ENCODE data around the gene APOBEC3H. TPM values are rescaled to one million over a fixed set of nuclear protein-coding genes. Genes with fewer than 3 reads are reported as not detected.

The APOBEC3H gene
- total RNA-seq, 1 donor from 2014 or later: 0.41 TPM

DNA sequence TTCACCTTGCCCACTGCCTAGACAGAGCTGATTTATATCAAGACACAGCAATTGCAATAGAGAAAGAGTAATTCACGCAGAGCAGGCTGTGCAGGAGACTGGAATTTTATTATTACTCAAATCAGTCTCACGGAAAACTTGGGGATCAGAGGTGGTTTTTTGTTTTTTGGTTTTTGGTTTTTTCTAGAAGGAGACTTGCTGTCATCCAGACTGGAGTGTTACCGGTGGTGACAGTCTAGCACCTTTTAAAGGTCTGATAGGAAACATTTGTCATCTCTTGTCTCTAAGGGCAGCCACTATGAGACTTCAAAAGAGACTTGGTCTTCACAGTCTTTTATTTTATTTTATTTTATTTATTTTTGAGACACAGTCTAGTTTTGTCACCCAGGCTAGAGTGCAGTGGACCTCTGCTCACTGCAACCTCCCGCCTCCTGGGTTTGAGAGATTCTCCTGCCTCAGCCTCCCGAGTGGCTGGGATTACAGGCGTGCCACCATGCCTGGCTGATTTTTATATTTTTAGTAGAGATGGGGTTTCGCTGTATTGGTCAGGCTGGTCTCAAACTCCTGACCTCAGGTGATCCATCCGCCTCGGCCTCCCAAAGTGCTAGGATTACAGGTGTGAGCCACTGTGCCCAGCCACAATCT lies 19.1 kb downstream of the APOBEC3H start:
- Histone ChIP-seq H3K27ac (replicated peaks) (no peak overlapping the region), H3K9me3 (replicated peaks) (no peaks in the 10 kb centered on the region), H3K27me3 (ENCODE audit: low read depth) (peaks cover 52% of the 10 kb centered on the region), H3K4me1 (no peaks in the 10 kb centered on the region), H3K36me3 (no peaks in the 10 kb centered on the region), H3K4me3 (no peak overlapping the region)
- intact Hi-C loops (cut with micrococcal nuclease): loop anchor here (10.0 kb wide), 2 partner anchors 111 to 341 kb away; no protein-coding TSS in a partner anchor
- no peak for DNase-seq
- TF ChIP-seq, protein P1, sequence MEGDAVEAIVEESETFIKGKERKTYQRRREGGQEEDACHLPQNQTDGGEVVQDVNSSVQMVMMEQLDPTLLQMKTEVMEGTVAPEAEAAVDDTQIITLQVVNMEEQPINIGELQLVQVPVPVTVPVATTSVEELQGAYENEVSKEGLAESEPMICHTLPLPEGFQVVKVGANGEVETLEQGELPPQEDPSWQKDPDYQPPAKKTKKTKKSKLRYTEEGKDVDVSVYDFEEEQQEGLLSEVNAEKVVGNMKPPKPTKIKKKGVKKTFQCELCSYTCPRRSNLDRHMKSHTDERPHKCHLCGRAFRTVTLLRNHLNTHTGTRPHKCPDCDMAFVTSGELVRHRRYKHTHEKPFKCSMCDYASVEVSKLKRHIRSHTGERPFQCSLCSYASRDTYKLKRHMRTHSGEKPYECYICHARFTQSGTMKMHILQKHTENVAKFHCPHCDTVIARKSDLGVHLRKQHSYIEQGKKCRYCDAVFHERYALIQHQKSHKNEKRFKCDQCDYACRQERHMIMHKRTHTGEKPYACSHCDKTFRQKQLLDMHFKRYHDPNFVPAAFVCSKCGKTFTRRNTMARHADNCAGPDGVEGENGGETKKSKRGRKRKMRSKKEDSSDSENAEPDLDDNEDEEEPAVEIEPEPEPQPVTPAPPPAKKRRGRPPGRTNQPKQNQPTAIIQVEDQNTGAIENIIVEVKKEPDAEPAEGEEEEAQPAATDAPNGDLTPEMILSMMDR (IDR thresholded peaks at IDR 0.05; ENCODE audit: borderline replicate concordance): no peak

- DNase-seq: no peak
- Histone ChIP-seq H3K4me1 (peaks cover 2% of the 10 kb centered on the region), H3K27ac (replicated peaks) (no peak overlapping the region), H3K27me3 (ENCODE audit: low read depth) (peaks cover 46% of the 10 kb centered on the region), H3K4me3 (no peak overlapping the region), H3K9me3 (replicated peaks) (no peaks in the 10 kb centered on the region), H3K36me3 (no peaks in the 10 kb centered on the region)
- TF ChIP-seq, protein P1 (IDR thresholded peaks at IDR 0.05; ENCODE audit: borderline replicate concordance): peak; percentile 54
- intact Hi-C loops (cut with micrococcal nuclease): loop anchor here (10.0 kb wide), 2 partner anchors 113 to 343 kb away; no protein-coding TSS in a partner anchor
These were observed 20.6 kb downstream of the APOBEC3H start for GRCh38 chr22:39117585-39118191.

- Histone ChIP-seq H3K27me3 (ENCODE audit: low read depth) (peaks cover 17% of the 10 kb centered on the region), H3K36me3 (no peaks in the 10 kb centered on the region), H3K4me1 (peaks cover 2% of the 10 kb centered on the region), H3K27ac (replicated peaks) (no peak overlapping the region), H3K9me3 (replicated peaks) (no peaks in the 10 kb centered on the region), H3K4me3 (no peak overlapping the region)
- TF ChIP-seq, protein P1 (IDR thresholded peaks at IDR 0.05; ENCODE audit: borderline replicate concordance): no peak
- no peak for DNase-seq
- intact Hi-C loops (cut with micrococcal nuclease): no loop called here
These were observed 23.9 kb downstream of the APOBEC3H start for GRCh38 chr22:39120983-39121382.

DNA sequence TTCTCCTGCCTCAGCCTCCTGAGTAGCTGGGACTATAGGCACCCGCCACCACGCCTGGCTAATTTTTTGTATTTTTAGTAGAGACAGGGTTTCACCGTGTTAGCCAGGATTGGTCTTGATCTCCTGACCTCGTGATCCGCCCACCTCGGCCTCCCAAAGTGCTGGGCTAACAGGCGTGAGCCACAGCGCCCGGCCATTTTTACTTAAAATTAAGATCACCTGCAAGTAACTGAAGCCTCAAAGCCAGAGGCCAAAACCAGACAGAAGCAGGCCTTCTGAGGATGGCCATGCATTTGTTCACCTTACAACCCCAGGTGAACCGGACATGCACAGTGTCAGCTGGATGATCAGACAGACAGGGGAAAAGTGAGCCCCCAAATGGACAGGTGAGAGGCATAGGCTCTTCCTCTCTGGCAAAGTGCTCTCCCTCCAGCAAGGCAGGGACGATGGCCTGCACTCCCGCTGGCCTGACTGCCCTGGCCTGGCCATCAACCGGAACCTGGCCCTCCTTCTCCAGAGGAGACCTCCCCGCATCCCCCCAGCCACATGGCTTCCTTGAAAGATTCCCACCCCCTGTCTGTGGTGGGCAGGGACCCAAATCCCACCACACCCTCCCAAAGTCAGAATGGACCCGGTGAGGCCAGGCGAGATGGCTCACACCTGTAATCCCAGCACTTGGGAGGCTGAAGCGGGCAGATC lies 25.9 kb downstream of the APOBEC3H start:
- Histone ChIP-seq H3K27ac (replicated peaks) (no peak overlapping the region), H3K36me3 (no peaks in the 10 kb centered on the region)

More for the DNA sequence above, 25.9 kb downstream of the APOBEC3H start:
- H3K9me3 ChIP-seq (replicated peaks): no peaks in the 10 kb centered on the region
- intact Hi-C loops (cut with micrococcal nuclease): no loop called here
- H3K4me1 ChIP-seq: peaks cover 2% of the 10 kb centered on the region
- H3K4me3 ChIP-seq: no peak overlapping the region
- TF ChIP-seq, protein P1 (IDR thresholded peaks at IDR 0.05; ENCODE audit: borderline replicate concordance): no peak
- no peak for DNase-seq
- no peaks in the 10 kb centered on the region for H3K27me3 ChIP-seq (ENCODE audit: low read depth)

Measured in left ventricle myocardium inferior (tissue), 1 donor.